Prostate gland (tissue), 2 donors: ENCODE measurements around the gene PSMB9. TPM values are rescaled to one million over a fixed set of nuclear protein-coding genes. Genes with fewer than 3 reads are reported as not detected.

Experiments
- DNase-seq: peaks from one replicate; pipeline ENCODE4 v3.0.0-alpha.2; 2019; ENCODE audit warnings: low spot score
- H3K27ac ChIP-seq, 2 donors: fragments of 200-600 bp; sonication (generic); 2 replicates each; pipeline ENCODE4 v1.5.1; 2017 to 2019
- H3K27me3 ChIP-seq: fragments of 200-600 bp; sonication (generic); replicated peaks from 2 replicates; pipeline ENCODE4 v1.5.1; 2019; ENCODE audit not compliant: insufficient read depth
- H3K36me3 ChIP-seq, 2 donors: fragments of 200-600 bp; sonication (generic); 1 replicate in 1 of 2; 2 replicates in 1 of 2; pipeline versions ENCODE4 v1.5.1 to v1.8.1; 2017 to 2019
- H3K4me1 ChIP-seq: fragments of 200-600 bp; sonication (generic); replicated peaks from 2 replicates; pipeline ENCODE4 v1.5.1; 2019
- H3K4me3 ChIP-seq, 2 donors: fragments of 200-600 bp; sonication (generic); 2 replicates each; pipeline ENCODE4 v1.5.1; 2017 to 2019
- H3K9me3 ChIP-seq: fragments of 200-600 bp; sonication (generic); 2 replicates; pipeline ENCODE4 v1.5.1; 2017
- POLR2A ChIP-seq: fragments of 450-650 bp; IDR thresholded peaks from one replicate; pipeline ENCODE4 v1.6.1; 2016; ENCODE audit warnings: antibody characterized with exemption, mild to moderate bottlenecking
- POLR2AphosphoS5 ChIP-seq: sonication (generic); formaldehyde crosslinking; IDR thresholded peaks from one replicate; pipeline ENCODE4 v1.6.1; 2017; ENCODE audit warnings: antibody characterized with exemption
- WGBS: methylation state at CpG from one replicate; pipeline ENCODE4 v1.1.5; 2018; 5-methylcytosine and 5-hydroxymethylcytosine counted together
- intact Hi-C: fragments of 100-400 bp; cut with DNase I; formaldehyde crosslinking; loops from one replicate; pipeline ENCODE4 v1.14.2; 2022
- total RNA-seq, 2 donors: library from RNA; depleted of rRNA; stranded (reverse); fragments of >200 nt; gene quantifications; one replicate each; pipeline ENCODE4 v1.1.0, GENCODE V29; 2016
- TF ChIP-seq, protein P1 (sequence below), 4 experiments: fragments of 200-600 bp in 2 of 4; fragments of 450-650 bp in 2 of 4; sonication (generic) in 2 of 4; IDR thresholded peaks; 1 replicate in 3 of 4; 2 replicates in 1 of 4; pipeline ENCODE4 v1.5.1; 2016 to 2019; ENCODE audit warnings: antibody characterized with exemption in 4 of 4, mild to moderate bottlenecking in 2 of 4, moderate library complexity in 2 of 4

Gene PSMB9
- total RNA-seq, 2 donors from 2014 or later: 22.4 to 27.7 TPM

DNA sequence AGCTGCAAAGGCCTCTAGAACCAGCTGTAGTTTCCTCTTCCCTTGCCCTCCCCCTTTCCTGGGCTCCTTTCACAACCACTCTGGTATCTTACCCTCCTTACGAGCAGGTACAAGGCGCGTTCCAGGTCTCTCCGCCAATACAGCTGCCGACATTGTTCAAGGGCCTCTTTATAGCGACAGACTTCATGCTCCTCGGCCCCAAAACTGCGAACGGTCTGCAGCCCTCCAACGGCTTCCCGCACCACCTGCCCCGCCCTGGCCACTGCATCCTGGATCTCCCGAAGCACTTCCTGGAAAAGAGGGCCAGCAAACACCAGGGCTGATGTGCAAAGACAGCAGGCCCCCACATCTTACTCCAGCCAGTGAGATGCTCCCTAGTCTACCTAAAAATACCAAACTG is 21.5 kb upstream of the PSMB9 start:
- H3K9me3 ChIP-seq: no peaks in the 10 kb centered on the region
- 82% methylated on average over 13 of the region's 13 CpGs for WGBS
- H3K4me3 ChIP-seq: no peak overlapping the region
- TF ChIP-seq, protein P1, sequence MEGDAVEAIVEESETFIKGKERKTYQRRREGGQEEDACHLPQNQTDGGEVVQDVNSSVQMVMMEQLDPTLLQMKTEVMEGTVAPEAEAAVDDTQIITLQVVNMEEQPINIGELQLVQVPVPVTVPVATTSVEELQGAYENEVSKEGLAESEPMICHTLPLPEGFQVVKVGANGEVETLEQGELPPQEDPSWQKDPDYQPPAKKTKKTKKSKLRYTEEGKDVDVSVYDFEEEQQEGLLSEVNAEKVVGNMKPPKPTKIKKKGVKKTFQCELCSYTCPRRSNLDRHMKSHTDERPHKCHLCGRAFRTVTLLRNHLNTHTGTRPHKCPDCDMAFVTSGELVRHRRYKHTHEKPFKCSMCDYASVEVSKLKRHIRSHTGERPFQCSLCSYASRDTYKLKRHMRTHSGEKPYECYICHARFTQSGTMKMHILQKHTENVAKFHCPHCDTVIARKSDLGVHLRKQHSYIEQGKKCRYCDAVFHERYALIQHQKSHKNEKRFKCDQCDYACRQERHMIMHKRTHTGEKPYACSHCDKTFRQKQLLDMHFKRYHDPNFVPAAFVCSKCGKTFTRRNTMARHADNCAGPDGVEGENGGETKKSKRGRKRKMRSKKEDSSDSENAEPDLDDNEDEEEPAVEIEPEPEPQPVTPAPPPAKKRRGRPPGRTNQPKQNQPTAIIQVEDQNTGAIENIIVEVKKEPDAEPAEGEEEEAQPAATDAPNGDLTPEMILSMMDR (IDR thresholded peaks at IDR 0.05): no peak
- TF ChIP-seq POLR2A: no peak
- no peak for TF ChIP-seq POLR2AphosphoS5
- intact Hi-C loops: no loop called here
- no peaks in the 10 kb centered on the region for H3K36me3 ChIP-seq
- H3K27me3 ChIP-seq: no peaks in the 10 kb centered on the region
- no peak for DNase-seq
- H3K27ac ChIP-seq: no peak overlapping the region
- no peaks in the 10 kb centered on the region for H3K4me1 ChIP-seq

DNA sequence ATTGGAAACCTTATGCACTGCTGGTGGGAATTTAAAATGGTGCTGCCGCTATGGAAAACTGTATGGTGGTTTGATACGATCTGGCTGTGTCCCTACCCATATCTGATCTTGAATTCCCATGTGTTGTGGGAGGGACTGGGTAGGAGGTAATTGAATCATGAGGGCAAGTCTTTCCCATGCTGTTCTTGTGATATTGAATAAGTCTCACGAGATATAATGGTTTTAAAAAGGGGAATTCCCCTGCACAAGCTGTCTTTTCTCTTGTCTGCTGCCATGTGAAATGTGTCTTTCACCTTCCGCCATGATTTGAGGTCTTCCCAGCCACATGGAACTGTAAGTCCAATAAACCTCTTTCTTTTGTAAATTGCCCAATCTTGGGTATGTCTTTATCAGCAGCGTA is 20.3 kb upstream of the PSMB9 start:
- intact Hi-C loops: no loop called here
- DNase-seq: no peak
- H3K4me3 ChIP-seq: no peak overlapping the region
- H3K36me3 ChIP-seq: no peaks in the 10 kb centered on the region
- H3K4me1 ChIP-seq: no peaks in the 10 kb centered on the region
- 83% methylated on average over 5 of the region's 5 CpGs for WGBS
- no peaks in the 10 kb centered on the region for H3K27me3 ChIP-seq
- H3K9me3 ChIP-seq: no peaks in the 10 kb centered on the region
- H3K27ac ChIP-seq: no peak overlapping the region
- TF ChIP-seq POLR2A: no peak
- TF ChIP-seq POLR2AphosphoS5: no peak
- TF ChIP-seq, protein P1 (IDR thresholded peaks at IDR 0.05): no peak

DNA sequence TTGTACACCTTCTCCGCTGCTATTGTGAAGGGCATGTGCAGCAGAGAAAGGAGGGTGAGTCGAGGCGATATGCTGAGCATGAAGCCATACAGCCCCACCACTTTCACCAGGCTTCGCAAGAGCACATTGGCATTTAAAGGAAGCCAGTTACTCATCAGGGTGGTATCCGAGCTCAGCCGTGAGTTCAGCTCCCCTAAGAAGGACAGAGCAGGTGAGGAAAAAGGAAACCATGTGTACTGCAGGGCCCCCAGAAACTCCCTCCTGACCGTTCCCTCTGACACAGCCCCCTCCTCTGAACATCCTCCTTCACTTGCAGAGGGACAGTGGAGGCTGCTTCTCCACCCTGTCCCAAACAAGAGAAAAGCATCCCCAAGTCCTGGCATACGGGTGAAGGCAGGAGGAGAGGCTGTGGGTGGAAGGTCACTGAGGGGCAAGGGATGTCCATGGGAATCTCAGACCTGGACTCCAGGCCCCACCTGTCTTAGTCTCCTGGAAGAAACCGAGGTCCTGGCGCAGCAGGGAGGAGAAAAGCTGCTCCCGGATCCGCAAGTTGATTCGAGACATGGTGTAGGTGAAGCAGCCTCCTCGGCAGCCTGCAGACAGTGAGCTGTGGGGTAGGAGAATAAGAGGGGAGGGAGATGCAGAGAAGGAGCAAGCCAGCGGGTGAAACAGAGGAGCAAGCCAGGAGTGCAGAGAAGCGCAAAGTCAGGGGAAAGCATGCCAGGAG is 18.7 kb upstream of the PSMB9 start:
- 95% methylated on average over 16 of the region's 16 CpGs for WGBS

DNA sequence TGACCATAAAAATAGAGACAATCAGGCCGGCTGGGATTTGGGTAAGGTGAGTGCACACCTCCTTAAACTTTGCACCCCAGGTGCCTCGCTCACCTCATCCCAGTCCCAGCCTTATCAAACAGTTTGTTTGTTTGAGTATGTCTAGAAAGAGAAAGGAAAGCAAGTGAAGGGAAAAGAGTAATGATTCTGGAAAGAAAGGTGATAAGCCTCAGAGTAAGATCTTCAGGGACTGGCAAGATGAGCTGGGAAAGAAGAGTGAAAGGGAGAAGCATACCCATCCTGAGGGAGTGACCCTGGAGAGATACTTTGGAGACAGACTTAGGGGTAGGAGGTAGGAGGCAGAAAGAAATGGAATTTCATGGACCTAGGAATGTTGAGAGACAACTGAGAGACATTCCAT is 17.1 kb upstream of the PSMB9 start:
- TF ChIP-seq POLR2AphosphoS5 (no peak), POLR2A (no peak)
- TF ChIP-seq, protein P1 (IDR thresholded peaks at IDR 0.05): no peak
- Histone ChIP-seq H3K4me1 (no peaks in the 10 kb centered on the region), H3K9me3 (no peaks in the 10 kb centered on the region), H3K27ac (no peak overlapping the region), H3K27me3 (no peaks in the 10 kb centered on the region), H3K4me3 (no peak overlapping the region), H3K36me3 (no peaks in the 10 kb centered on the region)
- no peak for DNase-seq
- WGBS: 94% methylated on average over 2 of the region's 2 CpGs
- intact Hi-C loops: loop anchor here (5.0 kb wide), 1 partner anchor 35 kb away; no protein-coding TSS in a partner anchor

More for the DNA sequence above, 18.7 kb upstream of the PSMB9 start:
- no peaks in the 10 kb centered on the region for H3K36me3 ChIP-seq
- H3K27me3 ChIP-seq: no peaks in the 10 kb centered on the region
- no peak for TF ChIP-seq POLR2AphosphoS5
- TF ChIP-seq, protein P1 (IDR thresholded peaks at IDR 0.05): no peak
- no peak for TF ChIP-seq POLR2A
- no peak overlapping the region for H3K4me3 ChIP-seq
- no peak for DNase-seq
- H3K4me1 ChIP-seq: no peaks in the 10 kb centered on the region
- H3K9me3 ChIP-seq: no peaks in the 10 kb centered on the region
- intact Hi-C loops: loop anchor here (5.0 kb wide), 1 partner anchor 37 kb away; no protein-coding TSS in a partner anchor
- no peak overlapping the region for H3K27ac ChIP-seq

DNA sequence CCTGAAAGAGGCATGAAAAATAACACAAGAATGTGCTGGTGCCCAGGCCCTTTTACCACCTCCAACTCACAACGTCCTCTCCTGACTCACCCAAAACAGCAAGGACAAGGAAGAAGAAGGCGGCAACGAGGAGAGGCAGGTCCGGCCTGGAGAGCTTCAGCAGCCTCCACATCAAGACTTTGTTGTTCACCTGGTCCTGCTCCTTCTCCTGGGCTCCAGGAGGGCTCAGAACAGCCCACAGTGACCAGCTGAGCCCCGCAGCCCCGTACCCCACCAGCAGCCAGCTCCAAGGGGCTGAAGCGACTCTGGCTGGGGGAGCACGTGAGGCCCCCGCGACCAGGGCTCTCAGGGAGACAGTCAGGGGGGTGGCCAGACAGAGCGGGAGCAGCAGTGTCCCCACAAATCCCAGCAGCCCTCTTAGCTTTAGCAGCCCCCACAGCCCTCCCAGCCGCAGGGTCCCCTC is 16.3 kb upstream of the PSMB9 start:
- Histone ChIP-seq H3K36me3 (no peaks in the 10 kb centered on the region), H3K4me1 (no peaks in the 10 kb centered on the region), H3K27ac (peak overlapping the region; percentile 94 to 96), H3K9me3 (no peaks in the 10 kb centered on the region), H3K27me3 (no peaks in the 10 kb centered on the region), H3K4me3 (peak overlapping the region; percentile 61 to 81)
- DNase-seq: no peak
- WGBS: 27% methylated on average over 11 of the region's 12 CpGs
- TF ChIP-seq POLR2AphosphoS5: no peak
- TF ChIP-seq, protein P1 (IDR thresholded peaks at IDR 0.05): no peak
- TF ChIP-seq POLR2A: no peak
- intact Hi-C loops: loop anchor here (1.0 to 5.0 kb wide), 2 partner anchors 16 to 35 kb away; partner anchors contain the start of gene TAP1
